NT2/D1 (cell line): ENCODE data around the gene TPO.

Experiments
- SUZ12 ChIP-seq: IDR thresholded peaks from 2 replicates; pipeline ENCODE4 v1.6.1; 2011; ENCODE audit not compliant: insufficient read length, insufficient read depth; ENCODE audit errors: extremely low read depth
- YY1 ChIP-seq: IDR thresholded peaks from 2 replicates; pipeline ENCODE4 v1.6.1; 2011; ENCODE audit not compliant: insufficient read length, insufficient read depth
- ZNF274 ChIP-seq: IDR thresholded peaks from 2 replicates; pipeline ENCODE4 v1.6.1; 2011; ENCODE audit warnings: mild to moderate bottlenecking, low read depth, low read length

GRCh38 chr2:1538663-1539062 lies 125.4 kb downstream of the TPO start:
- TF ChIP-seq YY1 (no peak), SUZ12 (no peak), ZNF274 (no peak)
